IMR-90 (cell line): Measurements from ENCODE around the gene TRDMT1. TPM values are rescaled to one million over a fixed set of nuclear protein-coding genes. Genes with fewer than 3 reads are reported as not detected.

Source experiments
- ATAC-seq: fragments of 200-7000 bp; cut with Tn5 transposase; 2 replicates; pipeline ENCODE4 v1.9.1; 2020; ENCODE audit warnings: low read depth, mild to moderate bottlenecking, moderate library complexity
- BruUV-seq: library from RNA; stranded (reverse); fragments of 400-500 nt; replicated peaks from 2 replicates; lab custom pipeline; 2021; lab: Mats Ljungman, UMichigan
- CTCF ChIA-PET: fragments of 300-600 bp; formaldehyde crosslinking; extraction: SDS; loops from one replicate; lab custom pipeline; 2021; ENCODE audit warnings: antibody characterized with exemption; lab: Yijun Ruan, JAX
- POLR2A ChIA-PET: fragments of 300-600 bp; sonication (Branson Sonifier 250); formaldehyde crosslinking; loops from one replicate; lab custom pipeline; 2022; ENCODE audit warnings: antibody characterized with exemption; ENCODE audit not compliant: unreplicated experiment; lab: Charles Lee
- DNase-seq: peaks from one replicate; pipeline ENCODE4 v3.0.0; 2013
- H2AFZ ChIP-seq: replicated peaks from 2 replicates; pipeline ENCODE3; 2013; ENCODE audit warnings: low read length, mild to moderate bottlenecking; ENCODE audit not compliant: poor library complexity
- H2AK5ac ChIP-seq: 2 replicates; pipeline ENCODE4 v1.6.1; 2013; ENCODE audit warnings: low read depth, low read length, inconsistent platforms
- H2AK9ac ChIP-seq: replicated peaks from 2 replicates; pipeline ENCODE3; 2013; ENCODE audit warnings: mild to moderate bottlenecking, low read depth, low read length, moderate library complexity; ENCODE audit not compliant: poor library complexity
- H2BK120ac ChIP-seq: 2 replicates; pipeline ENCODE4 v1.6.1; 2013; ENCODE audit warnings: low read depth, low read length, inconsistent platforms
- H2BK15ac ChIP-seq: 3 replicates; pipeline ENCODE4 v1.6.1; 2013; ENCODE audit warnings: low read depth, low read length, inconsistent platforms
- H2BK20ac ChIP-seq: 2 replicates; pipeline ENCODE4 v1.6.1; 2013; ENCODE audit warnings: low read depth, mild to moderate bottlenecking, inconsistent platforms, low read length, moderate library complexity
- H2BK5ac ChIP-seq: 2 replicates; pipeline ENCODE4 v1.6.1; 2013; ENCODE audit warnings: mild to moderate bottlenecking, low read depth, low read length, inconsistent platforms; ENCODE audit not compliant: poor library complexity, severe bottlenecking
- H3K14ac ChIP-seq: replicated peaks from 2 replicates; pipeline ENCODE4 v1.6.1; 2013; ENCODE audit warnings: low read depth, low read length, inconsistent platforms
- H3K18ac ChIP-seq: 2 replicates; pipeline ENCODE4 v1.6.1; 2013; ENCODE audit warnings: low read depth, low read length, control low read depth
- H3K23ac ChIP-seq: 2 replicates; pipeline ENCODE4 v1.6.1; 2013; ENCODE audit warnings: low read depth, low read length, inconsistent platforms
- H3K27ac ChIP-seq: 2 replicates; pipeline ENCODE4 v1.5.1; 2013; ENCODE audit warnings: mild to moderate bottlenecking, control low read depth, low read length; ENCODE audit not compliant: insufficient read depth
- H3K27me3 ChIP-seq: 2 replicates; pipeline ENCODE4 v1.6.1; 2013; ENCODE audit warnings: low read length; ENCODE audit not compliant: control insufficient read depth, insufficient read depth
- H3K36me3 ChIP-seq: 2 replicates; pipeline ENCODE4 v1.6.1; 2013; ENCODE audit warnings: low read length, mixed read lengths; ENCODE audit not compliant: control insufficient read depth, insufficient read depth
- H3K4ac ChIP-seq: 2 replicates; pipeline ENCODE4 v1.6.1; 2013; ENCODE audit warnings: low read depth, low read length, inconsistent platforms
- H3K4me1 ChIP-seq: 2 replicates; pipeline ENCODE4 v1.6.1; 2013; ENCODE audit warnings: low read length, mixed read lengths; ENCODE audit not compliant: control insufficient read depth, insufficient read depth
- H3K4me2 ChIP-seq: 2 replicates; pipeline ENCODE4 v1.6.1; 2013; ENCODE audit warnings: low read depth, mild to moderate bottlenecking, control low read depth, low read length, moderate library complexity
- H3K4me3 ChIP-seq: 2 replicates; pipeline ENCODE4 v1.5.1; 2013; ENCODE audit warnings: low read depth, mild to moderate bottlenecking, control low read depth, low read length, moderate library complexity; ENCODE audit not compliant: insufficient read depth
- H3K56ac ChIP-seq: 2 replicates; pipeline ENCODE4 v1.6.1; 2013; ENCODE audit warnings: low read length, inconsistent platforms; ENCODE audit not compliant: insufficient read depth; ENCODE audit errors: extremely low read depth
- H3K79me1 ChIP-seq, 2 experiments: 2 replicates each; pipeline ENCODE4 v1.6.1; 2013; ENCODE audit warnings: low read length in 2 of 2, inconsistent platforms in 1 of 2, low read depth in 1 of 2
- H3K9ac ChIP-seq: 2 replicates; pipeline ENCODE4 v1.6.1; 2013; ENCODE audit warnings: low read depth, low read length, control low read depth
- H3K9me1 ChIP-seq: 2 replicates; pipeline ENCODE4 v1.6.1; 2013; ENCODE audit warnings: low read length, inconsistent platforms; ENCODE audit not compliant: insufficient read depth
- H3K9me3 ChIP-seq: 2 replicates; pipeline ENCODE4 v1.6.1; 2013; ENCODE audit warnings: low read length; ENCODE audit not compliant: control insufficient read depth, insufficient read depth
- H4K20me1 ChIP-seq: 2 replicates; pipeline ENCODE4 v1.6.1; 2013; ENCODE audit warnings: low read length, inconsistent platforms; ENCODE audit not compliant: insufficient read depth
- H4K5ac ChIP-seq: 2 replicates; pipeline ENCODE4 v1.6.1; 2013; ENCODE audit warnings: mild to moderate bottlenecking, low read depth, low read length, control low read depth
- H4K8ac ChIP-seq, 2 experiments: 2 replicates each; pipeline ENCODE4 v1.6.1; 2013; ENCODE audit warnings: low read depth in 2 of 2, low read length in 2 of 2, control low read depth in 1 of 2, inconsistent platforms in 1 of 2
- H4K91ac ChIP-seq: 2 replicates; pipeline ENCODE4 v1.6.1; 2013; ENCODE audit warnings: low read depth, low read length, inconsistent platforms; ENCODE audit not compliant: insufficient read depth
- BHLHE40 ChIP-seq: fragments of 150-350 bp; IDR thresholded peaks from 2 replicates; pipeline ENCODE4 v1.6.1; 2016; ENCODE audit warnings: mild to moderate bottlenecking, low read depth, low read length
- MAFK ChIP-seq: IDR thresholded peaks from 2 replicates; pipeline ENCODE4 v1.6.1; 2012; ENCODE audit warnings: low read depth, low read length, improper control_type of control experiment
- MAZ ChIP-seq: IDR thresholded peaks from 2 replicates; pipeline ENCODE4 v1.6.1; 2012; ENCODE audit warnings: low read depth, mild to moderate bottlenecking, low read length, improper control_type of control experiment, moderate library complexity, borderline replicate concordance
- MXI1 ChIP-seq: IDR thresholded peaks from 2 replicates; pipeline ENCODE4 v1.6.1; 2012; ENCODE audit warnings: low read depth, mild to moderate bottlenecking, low read length, moderate library complexity, borderline replicate concordance
- RAD21 ChIP-seq: IDR thresholded peaks from 2 replicates; pipeline ENCODE4 v1.6.1; 2012; ENCODE audit warnings: low read length, improper control_type of control experiment
- RCOR1 ChIP-seq: IDR thresholded peaks from 2 replicates; pipeline ENCODE4 v1.6.1; 2012; ENCODE audit warnings: mild to moderate bottlenecking, low read length, improper control_type of control experiment; ENCODE audit not compliant: insufficient replicate concordance
- RFX5 ChIP-seq: IDR thresholded peaks from 2 replicates; pipeline ENCODE4 v1.8.0; 2012; ENCODE audit warnings: low read depth, mild to moderate bottlenecking, low read length, moderate library complexity
- USF2 ChIP-seq: fragments of 150-350 bp; IDR thresholded peaks from 2 replicates; pipeline ENCODE4 v1.6.1; 2017; ENCODE audit warnings: mild to moderate bottlenecking, antibody characterized with exemption, low read length, low read depth
- WGBS, 2 experiments: methylation state at CpG; one replicate each; pipeline versions ENCODE4 v1.1.5 to v1.1.7; 2013; ENCODE audit warnings: missing lambda C conversion rate in 2 of 2; ENCODE audit not compliant: insufficient read length in 1 of 2; ENCODE audit errors: extremely low coverage in 2 of 2; 5-methylcytosine and 5-hydroxymethylcytosine counted together
- dilution Hi-C: fragments of 300-500 bp; cut with HindIII; formaldehyde crosslinking; loops from one replicate; pipeline ENCODE4 v1.14.3; 2018; ENCODE audit warnings: low sequenced_read_pairs; ENCODE audit not compliant: unreplicated experiment
- in situ Hi-C: fragments of 300-500 bp; cut with MboI; formaldehyde crosslinking; loops from 3 replicates; pipeline ENCODE4 v1.14.3; 2019; ENCODE audit warnings: low sequenced_read_pairs, inconsistent platforms, mixed read lengths
- intact Hi-C: fragments of 100-400 bp; cut with micrococcal nuclease; formaldehyde crosslinking; loops from 2 replicates; pipeline ENCODE4 v1.10.0; 2022
- polyA plus RNA-seq, 3 experiments: library from polyadenylated mRNA; depleted of rRNA; stranded (reverse); fragments of >200 nt; gene quantifications; 2 replicates each; pipeline ENCODE4 v1.2.3, GENCODE V29; 2012; ENCODE audit warnings: low replicate concordance in 1 of 3
- total RNA-seq: library from RNA; depleted of rRNA; stranded (reverse); fragments of >200 nt; gene quantifications from 2 replicates; pipeline ENCODE4 v1.2.3, GENCODE V29; 2012
- TF ChIP-seq, protein P1 (sequence below): fragments of 150-350 bp; IDR thresholded peaks from 2 replicates; pipeline ENCODE4 v1.6.1; 2016; ENCODE audit warnings: low read depth, mild to moderate bottlenecking, low read length, moderate library complexity, borderline replicate concordance
- TF ChIP-seq, protein P2 (sequence below): conservative IDR thresholded peaks from 2 replicates; pipeline ENCODE4 v1.5.1; 2012; ENCODE audit warnings: mild to moderate bottlenecking, low read depth, low read length, improper control_type of control experiment

Gene TRDMT1
- total and polyA plus RNA-seq, 2 of the 4 experiments (the other 2 are of a cell fraction) = 2.1 to 4.7 TPM

DNA sequence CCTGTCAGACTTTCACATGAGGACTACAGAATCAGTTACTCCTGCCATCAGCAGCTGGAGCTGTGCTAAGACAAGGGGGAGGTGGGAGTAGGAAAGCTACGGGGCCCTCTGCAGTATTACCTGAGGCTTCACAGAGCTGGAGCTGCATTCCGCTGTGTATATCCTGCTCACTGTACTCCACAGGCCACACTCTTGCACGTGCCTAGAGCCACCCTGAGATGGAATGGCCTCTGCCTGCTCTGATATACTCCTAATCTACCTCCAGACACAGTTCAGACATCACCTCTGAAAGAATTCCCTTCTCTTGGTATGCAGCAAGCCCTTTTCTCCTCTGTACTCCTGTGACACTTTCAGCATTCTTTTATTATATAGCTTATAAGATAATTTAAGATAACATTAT, 34.8 kb downstream of the TRDMT1 start:
- Histone ChIP-seq H3K56ac (no peak overlapping the region), H3K36me3 (no peaks in the 10 kb centered on the region; the same call in 1 of the 2 replicates), H4K91ac (no peak overlapping the region), H3K27ac (no peak overlapping the region), H3K79me1 (peaks cover 0 to 5% of the 10 kb centered on the region in 2 experiments; a peak in 1 of 4 replicates), H3K27me3 (no peaks in the 10 kb centered on the region), H3K4me3 (no peak overlapping the region), H4K5ac (no peak overlapping the region), H2BK120ac (no peak overlapping the region), H2AK9ac (no peak overlapping the region), H3K9me1 (peaks cover 6% of the 10 kb centered on the region), H3K9me3 (no peaks in the 10 kb centered on the region), H2BK5ac (no peak overlapping the region), H3K18ac (no peak overlapping the region), H3K14ac (no peak overlapping the region), H2AFZ (no peak overlapping the region), H2AK5ac (no peak overlapping the region), H4K20me1 (no peaks in the 10 kb centered on the region), H3K23ac (no peak overlapping the region), H2BK15ac (no peak overlapping the region), H4K8ac (no peak overlapping the region), H3K9ac (no peak overlapping the region), H2BK20ac (no peak overlapping the region), H3K4ac (no peak overlapping the region), H3K4me2 (no peak overlapping the region), H3K4me1 (peaks cover 4% of the 10 kb centered on the region)
- dilution Hi-C loops = no loop called here
- ATAC-seq = no peak
- 20% methylated on average over 1 of the region's 3 CpGs; no CpG with 5 or more reads in 1 of the 2 experiments for WGBS, 2 experiments
- no peak for TF ChIP-seq RAD21
- TF ChIP-seq, protein P1, sequence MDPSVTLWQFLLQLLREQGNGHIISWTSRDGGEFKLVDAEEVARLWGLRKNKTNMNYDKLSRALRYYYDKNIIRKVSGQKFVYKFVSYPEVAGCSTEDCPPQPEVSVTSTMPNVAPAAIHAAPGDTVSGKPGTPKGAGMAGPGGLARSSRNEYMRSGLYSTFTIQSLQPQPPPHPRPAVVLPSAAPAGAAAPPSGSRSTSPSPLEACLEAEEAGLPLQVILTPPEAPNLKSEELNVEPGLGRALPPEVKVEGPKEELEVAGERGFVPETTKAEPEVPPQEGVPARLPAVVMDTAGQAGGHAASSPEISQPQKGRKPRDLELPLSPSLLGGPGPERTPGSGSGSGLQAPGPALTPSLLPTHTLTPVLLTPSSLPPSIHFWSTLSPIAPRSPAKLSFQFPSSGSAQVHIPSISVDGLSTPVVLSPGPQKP = no peak
- no peak for TF ChIP-seq BHLHE40
- no peak for TF ChIP-seq MAFK
- TF ChIP-seq MAZ = no peak
- no peak for TF ChIP-seq USF2
- TF ChIP-seq, protein P2, sequence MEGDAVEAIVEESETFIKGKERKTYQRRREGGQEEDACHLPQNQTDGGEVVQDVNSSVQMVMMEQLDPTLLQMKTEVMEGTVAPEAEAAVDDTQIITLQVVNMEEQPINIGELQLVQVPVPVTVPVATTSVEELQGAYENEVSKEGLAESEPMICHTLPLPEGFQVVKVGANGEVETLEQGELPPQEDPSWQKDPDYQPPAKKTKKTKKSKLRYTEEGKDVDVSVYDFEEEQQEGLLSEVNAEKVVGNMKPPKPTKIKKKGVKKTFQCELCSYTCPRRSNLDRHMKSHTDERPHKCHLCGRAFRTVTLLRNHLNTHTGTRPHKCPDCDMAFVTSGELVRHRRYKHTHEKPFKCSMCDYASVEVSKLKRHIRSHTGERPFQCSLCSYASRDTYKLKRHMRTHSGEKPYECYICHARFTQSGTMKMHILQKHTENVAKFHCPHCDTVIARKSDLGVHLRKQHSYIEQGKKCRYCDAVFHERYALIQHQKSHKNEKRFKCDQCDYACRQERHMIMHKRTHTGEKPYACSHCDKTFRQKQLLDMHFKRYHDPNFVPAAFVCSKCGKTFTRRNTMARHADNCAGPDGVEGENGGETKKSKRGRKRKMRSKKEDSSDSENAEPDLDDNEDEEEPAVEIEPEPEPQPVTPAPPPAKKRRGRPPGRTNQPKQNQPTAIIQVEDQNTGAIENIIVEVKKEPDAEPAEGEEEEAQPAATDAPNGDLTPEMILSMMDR = no peak
- TF ChIP-seq RFX5 = no peak
- no peak for TF ChIP-seq MXI1
- TF ChIP-seq RCOR1 = no peak
- in situ Hi-C loops = no loop called here
- ChIA-PET CTCF (interaction anchor here (0.6 kb wide), 1 partner anchor 90 kb away, joined by 3 read pairs; no protein-coding TSS in a partner anchor), POLR2A (no interaction called here)
- DNase-seq = no peak
- no TSS peak for BruUV-seq
- intact Hi-C loops = no loop called here
